Measurements from ENCODE around the gene CMAS.

Gene CMAS

GRCh38 chr12:22046090-22046967 is at the start of gene CMAS:
Gene CMAS, plus strand, starts transcription at chr12:22046218. Its CDS starts 86 bp downstream, at chr12:22046304.
- Histone ChIP-seq H3K36me3 (ENCODE audit: insufficient read depth, low read length) (peaks cover 11% of the 10 kb centered on the region; the same call in 1 of the 2 replicates), H4K20me1 (ENCODE audit: insufficient read depth, low read length) (no peaks in the 10 kb centered on the region), H3K79me2 (ENCODE audit: insufficient read depth, low read length) (peaks cover 34% of the 10 kb centered on the region), H3K9me3 (ENCODE audit: insufficient read depth, low read length, severe bottlenecking) (no peaks in the 10 kb centered on the region), H3K4me2 (ENCODE audit: insufficient read depth, low read length) (peak within 1 kb of the TSS; percentile 69), H2AFZ (ENCODE audit: low read depth, low read length) (peak within 1 kb of the TSS; percentile 73), H3K27me3 (ENCODE audit: insufficient read depth, low read length, poor library complexity) (no peaks in the 10 kb centered on the region), H3K9ac (ENCODE audit: low read depth, low read length) (peak within 1 kb of the TSS; percentile 85), H3K27ac (ENCODE audit: low read length) (peak within 1 kb of the TSS; percentile 68), H3K4me3 (ENCODE audit: low read depth in 1 of 2, low read length in 2 of 2) (peak within 1 kb of the TSS; percentile 45 to 71; a peak in 3 of 4 replicates), H3K4me1 (ENCODE audit: insufficient read depth, low read length) (peaks cover 25% of the 10 kb centered on the region)
- DNase-seq (peak; percentile 89), ATAC-seq (ENCODE audit: insufficient read depth, low read depth) (peak; percentile 91)
- no peak for TF ChIP-seq EZH2 (IDR thresholded peaks at IDR 0.05; ENCODE audit: borderline replicate concordance, low read depth, low read length, severe bottlenecking)
- TF ChIP-seq, protein P1, sequence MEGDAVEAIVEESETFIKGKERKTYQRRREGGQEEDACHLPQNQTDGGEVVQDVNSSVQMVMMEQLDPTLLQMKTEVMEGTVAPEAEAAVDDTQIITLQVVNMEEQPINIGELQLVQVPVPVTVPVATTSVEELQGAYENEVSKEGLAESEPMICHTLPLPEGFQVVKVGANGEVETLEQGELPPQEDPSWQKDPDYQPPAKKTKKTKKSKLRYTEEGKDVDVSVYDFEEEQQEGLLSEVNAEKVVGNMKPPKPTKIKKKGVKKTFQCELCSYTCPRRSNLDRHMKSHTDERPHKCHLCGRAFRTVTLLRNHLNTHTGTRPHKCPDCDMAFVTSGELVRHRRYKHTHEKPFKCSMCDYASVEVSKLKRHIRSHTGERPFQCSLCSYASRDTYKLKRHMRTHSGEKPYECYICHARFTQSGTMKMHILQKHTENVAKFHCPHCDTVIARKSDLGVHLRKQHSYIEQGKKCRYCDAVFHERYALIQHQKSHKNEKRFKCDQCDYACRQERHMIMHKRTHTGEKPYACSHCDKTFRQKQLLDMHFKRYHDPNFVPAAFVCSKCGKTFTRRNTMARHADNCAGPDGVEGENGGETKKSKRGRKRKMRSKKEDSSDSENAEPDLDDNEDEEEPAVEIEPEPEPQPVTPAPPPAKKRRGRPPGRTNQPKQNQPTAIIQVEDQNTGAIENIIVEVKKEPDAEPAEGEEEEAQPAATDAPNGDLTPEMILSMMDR (IDR thresholded peaks at IDR 0.05; ENCODE audit: borderline replicate concordance, extremely low read depth, low read length, poor library complexity, severe bottlenecking) = no peak

- Histone ChIP-seq H3K9me3 (ENCODE audit: insufficient read depth, low read length, severe bottlenecking) (no peaks in the 10 kb centered on the region), H3K4me3 (ENCODE audit: low read depth in 1 of 2, low read length in 2 of 2) (no peak overlapping the region), H3K79me2 (ENCODE audit: insufficient read depth, low read length) (no peaks in the 10 kb centered on the region), H3K36me3 (ENCODE audit: insufficient read depth, low read length) (no peaks in the 10 kb centered on the region), H2AFZ (ENCODE audit: low read depth, low read length) (no peak overlapping the region), H3K9ac (ENCODE audit: low read depth, low read length) (no peak overlapping the region), H4K20me1 (ENCODE audit: insufficient read depth, low read length) (no peaks in the 10 kb centered on the region), H3K4me2 (ENCODE audit: insufficient read depth, low read length) (no peak overlapping the region), H3K4me1 (ENCODE audit: insufficient read depth, low read length) (no peaks in the 10 kb centered on the region), H3K27ac (ENCODE audit: low read length) (no peak overlapping the region), H3K27me3 (ENCODE audit: insufficient read depth, low read length, poor library complexity) (no peaks in the 10 kb centered on the region)
- DNase-seq (no peak), ATAC-seq (ENCODE audit: insufficient read depth, low read depth) (no peak)
- no peak for TF ChIP-seq EZH2 (IDR thresholded peaks at IDR 0.05; ENCODE audit: borderline replicate concordance, low read depth, low read length, severe bottlenecking)
- TF ChIP-seq, protein P1 (IDR thresholded peaks at IDR 0.05; ENCODE audit: borderline replicate concordance, extremely low read depth, low read length, poor library complexity, severe bottlenecking) = no peak
Measured at GRCh38 chr12:21998295-21998694, 47.7 kb upstream of the CMAS start.

GRCh38 chr12:21998782-21999181 is 47.2 kb upstream of the CMAS start:
- H4K20me1 ChIP-seq (ENCODE audit: insufficient read depth, low read length) = no peaks in the 10 kb centered on the region
- ATAC-seq (ENCODE audit: insufficient read depth, low read depth) = no peak
- H3K9ac ChIP-seq (ENCODE audit: low read depth, low read length) = no peak overlapping the region
- no peak for TF ChIP-seq EZH2 (IDR thresholded peaks at IDR 0.05; ENCODE audit: borderline replicate concordance, low read depth, low read length, severe bottlenecking)
- TF ChIP-seq, protein P1 (IDR thresholded peaks at IDR 0.05; ENCODE audit: borderline replicate concordance, extremely low read depth, low read length, poor library complexity, severe bottlenecking) = no peak
- no peaks in the 10 kb centered on the region for H3K36me3 ChIP-seq (ENCODE audit: insufficient read depth, low read length)
- no peak overlapping the region for H3K4me2 ChIP-seq (ENCODE audit: insufficient read depth, low read length)
- no peaks in the 10 kb centered on the region for H3K4me1 ChIP-seq (ENCODE audit: insufficient read depth, low read length)
- DNase-seq = no peak
- H2AFZ ChIP-seq (ENCODE audit: low read depth, low read length) = no peak overlapping the region
- H3K27me3 ChIP-seq (ENCODE audit: insufficient read depth, low read length, poor library complexity) = no peaks in the 10 kb centered on the region
- H3K79me2 ChIP-seq (ENCODE audit: insufficient read depth, low read length) = no peaks in the 10 kb centered on the region
- H3K4me3 ChIP-seq (ENCODE audit: low read depth in 1 of 2, low read length in 2 of 2) = no peak overlapping the region
- H3K27ac ChIP-seq (ENCODE audit: low read length) = no peak overlapping the region
- no peaks in the 10 kb centered on the region for H3K9me3 ChIP-seq (ENCODE audit: insufficient read depth, low read length, severe bottlenecking)
